ENCODE data around the gene MACROD2. TPM values are rescaled to one million over a fixed set of nuclear protein-coding genes. Genes with fewer than 3 reads are reported as not detected.

MACROD2 gene
- total and polyA plus RNA-seq, 2 of the 4 experiments (the other 2 are of a cell fraction) = not detected

DNA sequence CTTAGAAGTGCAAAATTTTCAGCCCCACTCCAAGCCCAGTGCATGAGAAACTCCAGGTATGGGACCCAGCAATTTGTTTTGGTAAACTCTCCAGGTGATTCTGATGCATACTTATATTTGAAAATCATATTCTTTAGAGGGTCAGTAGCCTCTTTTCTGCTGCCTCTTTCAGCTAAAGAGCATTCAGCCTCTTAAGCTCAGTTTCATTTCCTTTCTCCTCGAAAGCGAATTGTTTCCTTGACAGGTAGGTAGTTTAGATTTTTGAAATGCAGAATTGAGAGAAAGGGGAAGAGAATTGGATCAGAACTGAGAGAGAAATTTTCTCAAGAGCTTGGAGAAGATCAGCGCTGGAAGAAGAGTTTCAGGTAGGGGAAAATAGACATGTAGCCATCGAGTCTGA lies 1337.9 kb downstream of the MACROD2 start:
- Histone ChIP-seq H3K27ac (ENCODE audit: insufficient read depth, low read length) (no peak overlapping the region), H3K56ac (ENCODE audit: extremely low read depth, insufficient read depth, low read length) (no peak overlapping the region), H2BK15ac (ENCODE audit: low read depth, low read length) (no peak overlapping the region), H3K9me1 (ENCODE audit: insufficient read depth, low read length) (no peaks in the 10 kb centered on the region), H2BK5ac (ENCODE audit: low read depth, low read length, poor library complexity, severe bottlenecking) (no peak overlapping the region), H2BK20ac (ENCODE audit: low read depth, low read length) (no peak overlapping the region), H3K36me3 (ENCODE audit: control insufficient read depth, insufficient read depth, low read length) (no peaks in the 10 kb centered on the region), H4K91ac (ENCODE audit: insufficient read depth, low read depth, low read length) (no peak overlapping the region), H2AK5ac (ENCODE audit: low read depth, low read length) (no peak overlapping the region), H3K4me1 (ENCODE audit: control insufficient read depth, insufficient read depth, low read length) (no peaks in the 10 kb centered on the region), H3K18ac (ENCODE audit: low read depth, low read length) (no peak overlapping the region), H2AFZ (replicated peaks; ENCODE audit: low read length, poor library complexity) (no peak overlapping the region), H3K4me2 (ENCODE audit: low read depth, low read length) (no peak overlapping the region), H3K27me3 (ENCODE audit: control insufficient read depth, insufficient read depth, low read length) (no peaks in the 10 kb centered on the region), H3K4ac (ENCODE audit: low read depth, low read length) (no peak overlapping the region), H3K14ac (replicated peaks; ENCODE audit: low read depth, low read length) (no peak overlapping the region), H4K20me1 (ENCODE audit: insufficient read depth, low read length) (no peaks in the 10 kb centered on the region), H2AK9ac (replicated peaks; ENCODE audit: low read depth, low read length, poor library complexity) (no peak overlapping the region), H2BK120ac (ENCODE audit: low read depth, low read length) (no peak overlapping the region), H3K4me3 (ENCODE audit: insufficient read depth, low read depth, low read length) (no peak overlapping the region), H4K5ac (ENCODE audit: low read depth, low read length) (no peak overlapping the region), H3K9ac (ENCODE audit: low read depth, low read length) (no peak overlapping the region), H3K79me1 (ENCODE audit: low read depth in 1 of 2, low read length in 2 of 2) (no peaks in the 10 kb centered on the region), H4K8ac (ENCODE audit: low read depth in 2 of 2, low read length in 2 of 2) (no peak overlapping the region), H3K23ac (ENCODE audit: low read depth, low read length) (no peak overlapping the region), H3K9me3 (ENCODE audit: control insufficient read depth, insufficient read depth, low read length) (no peaks in the 10 kb centered on the region)
- WGBS, 2 experiments (ENCODE audit: extremely low coverage in 2 of 2, insufficient read length in 1 of 2) = 83% methylated on average over 1 of the region's 4 CpGs; no CpG with 5 or more reads in 1 of the 2 experiments
- in situ Hi-C loops (cut with MboI; ENCODE audit: low sequenced_read_pairs) = no loop called here
- dilution Hi-C loops (cut with HindIII; ENCODE audit: low sequenced_read_pairs, unreplicated experiment) = no loop called here
- no TSS peak for BruUV-seq (replicated peaks)
- intact Hi-C loops (cut with micrococcal nuclease) = no loop called here
- TF ChIP-seq MAFK (IDR thresholded peaks at IDR 0.05; ENCODE audit: low read depth, low read length) (no peak), MXI1 (IDR thresholded peaks at IDR 0.05; ENCODE audit: borderline replicate concordance, low read depth, low read length) (no peak), RAD21 (IDR thresholded peaks at IDR 0.05; ENCODE audit: low read length) (no peak), CEBPB (IDR thresholded peaks at IDR 0.05; ENCODE audit: low read depth, low read length) (no peak), SMC3 (IDR thresholded peaks at IDR 0.05; ENCODE audit: low read depth, low read length) (no peak), FOS (IDR thresholded peaks at IDR 0.05; ENCODE audit: low read depth, low read length) (no peak), MAZ (IDR thresholded peaks at IDR 0.05; ENCODE audit: borderline replicate concordance, low read depth, low read length) (no peak), CHD1 (IDR thresholded peaks at IDR 0.05; ENCODE audit: low read depth, low read length) (no peak), POLR2A (IDR thresholded peaks at IDR 0.05; ENCODE audit: low read depth, low read length) (no peak), RFX5 (IDR thresholded peaks at IDR 0.05; ENCODE audit: low read depth, low read length) (no peak), NFE2L2 (IDR thresholded peaks at IDR 0.05; ENCODE audit: low read depth, low read length) (no peak), RCOR1 (IDR thresholded peaks at IDR 0.05; ENCODE audit: insufficient replicate concordance, low read length) (no peak), BHLHE40 (IDR thresholded peaks at IDR 0.05; ENCODE audit: low read depth, low read length) (no peak)
- TF ChIP-seq, protein P1, sequence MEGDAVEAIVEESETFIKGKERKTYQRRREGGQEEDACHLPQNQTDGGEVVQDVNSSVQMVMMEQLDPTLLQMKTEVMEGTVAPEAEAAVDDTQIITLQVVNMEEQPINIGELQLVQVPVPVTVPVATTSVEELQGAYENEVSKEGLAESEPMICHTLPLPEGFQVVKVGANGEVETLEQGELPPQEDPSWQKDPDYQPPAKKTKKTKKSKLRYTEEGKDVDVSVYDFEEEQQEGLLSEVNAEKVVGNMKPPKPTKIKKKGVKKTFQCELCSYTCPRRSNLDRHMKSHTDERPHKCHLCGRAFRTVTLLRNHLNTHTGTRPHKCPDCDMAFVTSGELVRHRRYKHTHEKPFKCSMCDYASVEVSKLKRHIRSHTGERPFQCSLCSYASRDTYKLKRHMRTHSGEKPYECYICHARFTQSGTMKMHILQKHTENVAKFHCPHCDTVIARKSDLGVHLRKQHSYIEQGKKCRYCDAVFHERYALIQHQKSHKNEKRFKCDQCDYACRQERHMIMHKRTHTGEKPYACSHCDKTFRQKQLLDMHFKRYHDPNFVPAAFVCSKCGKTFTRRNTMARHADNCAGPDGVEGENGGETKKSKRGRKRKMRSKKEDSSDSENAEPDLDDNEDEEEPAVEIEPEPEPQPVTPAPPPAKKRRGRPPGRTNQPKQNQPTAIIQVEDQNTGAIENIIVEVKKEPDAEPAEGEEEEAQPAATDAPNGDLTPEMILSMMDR (conservative IDR thresholded peaks at IDR 0.05; ENCODE audit: low read depth, low read length) = no peak
- TF ChIP-seq, protein P2, sequence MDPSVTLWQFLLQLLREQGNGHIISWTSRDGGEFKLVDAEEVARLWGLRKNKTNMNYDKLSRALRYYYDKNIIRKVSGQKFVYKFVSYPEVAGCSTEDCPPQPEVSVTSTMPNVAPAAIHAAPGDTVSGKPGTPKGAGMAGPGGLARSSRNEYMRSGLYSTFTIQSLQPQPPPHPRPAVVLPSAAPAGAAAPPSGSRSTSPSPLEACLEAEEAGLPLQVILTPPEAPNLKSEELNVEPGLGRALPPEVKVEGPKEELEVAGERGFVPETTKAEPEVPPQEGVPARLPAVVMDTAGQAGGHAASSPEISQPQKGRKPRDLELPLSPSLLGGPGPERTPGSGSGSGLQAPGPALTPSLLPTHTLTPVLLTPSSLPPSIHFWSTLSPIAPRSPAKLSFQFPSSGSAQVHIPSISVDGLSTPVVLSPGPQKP (IDR thresholded peaks at IDR 0.05; ENCODE audit: borderline replicate concordance, low read depth, low read length) = no peak
- CTCF ChIA-PET = no interaction called here
- no peak for ATAC-seq (ENCODE audit: low read depth)
- POLR2A ChIA-PET (ENCODE audit: unreplicated experiment) = no interaction called here
- no peak for DNase-seq

Data from IMR-90 (cell line).